PFSK-1 (cell line): ENCODE results near the gene SAMHD1. TPM values are rescaled to one million over a fixed set of nuclear protein-coding genes. Genes with fewer than 3 reads are reported as not detected.

ENCODE experiments used
- FOXP2 ChIP-seq: optimal IDR thresholded peaks from 2 replicates; pipeline ENCODE3; 2011; ENCODE audit warnings: borderline replicate concordance, control low read depth, inconsistent platforms; ENCODE audit not compliant: insufficient read depth; ENCODE audit errors: extremely low read length, extremely low read depth
- POLR2AphosphoS5 ChIP-seq: IDR thresholded peaks from 2 replicates; pipeline ENCODE4 v1.6.1; 2012; ENCODE audit warnings: low read depth, mild to moderate bottlenecking, control low read depth, low read length, moderate library complexity
- REST ChIP-seq, 2 experiments: IDR thresholded peaks; 2 replicates each; pipeline versions ENCODE4 v1.6.1 to v1.8.0; 2011 to 2012; ENCODE audit warnings: low read depth in 2 of 2, low read length in 2 of 2, control low read depth in 1 of 2, inconsistent platforms in 1 of 2, mild to moderate bottlenecking in 1 of 2, moderate library complexity in 1 of 2; ENCODE audit not compliant: insufficient read depth in 1 of 2
- SIN3A ChIP-seq: IDR thresholded peaks from 2 replicates; pipeline ENCODE4 v1.6.1; 2012; ENCODE audit warnings: mild to moderate bottlenecking, low read length, moderate library complexity, borderline replicate concordance; ENCODE audit not compliant: insufficient read depth
- TAF1 ChIP-seq: IDR thresholded peaks from 2 replicates; pipeline ENCODE4 v1.6.1; 2012; ENCODE audit warnings: low read length, control low read depth, borderline replicate concordance; ENCODE audit not compliant: insufficient read depth
- polyA plus RNA-seq: library from polyadenylated mRNA; unstranded; fragments of >200 nt; gene quantifications from one replicate; pipeline ENCODE4 v1.2.1, GENCODE V29; 2012; ENCODE audit warnings: low read depth, missing spikeins; ENCODE audit not compliant: insufficient read length

The SAMHD1 gene
- 11.0 TPM for polyA plus RNA-seq

- no peak for TF ChIP-seq FOXP2
- TF ChIP-seq POLR2AphosphoS5: peak; percentile 80
- TF ChIP-seq REST (IDR thresholded peaks at IDR 0.05; ENCODE audit: insufficient read depth in 1 of 2, low read depth in 2 of 2, low read length in 2 of 2): no peak
- peak; percentile 34; the same call in 1 of the 2 replicates for TF ChIP-seq TAF1
- TF ChIP-seq SIN3A: no peak
Observed at GRCh38 chr20:36951198-36951978, at the start of gene SAMHD1. Gene SAMHD1 (minus strand): TSS chr20:36951708. CDS start chr20:36951643, 65 bp downstream.

DNA sequence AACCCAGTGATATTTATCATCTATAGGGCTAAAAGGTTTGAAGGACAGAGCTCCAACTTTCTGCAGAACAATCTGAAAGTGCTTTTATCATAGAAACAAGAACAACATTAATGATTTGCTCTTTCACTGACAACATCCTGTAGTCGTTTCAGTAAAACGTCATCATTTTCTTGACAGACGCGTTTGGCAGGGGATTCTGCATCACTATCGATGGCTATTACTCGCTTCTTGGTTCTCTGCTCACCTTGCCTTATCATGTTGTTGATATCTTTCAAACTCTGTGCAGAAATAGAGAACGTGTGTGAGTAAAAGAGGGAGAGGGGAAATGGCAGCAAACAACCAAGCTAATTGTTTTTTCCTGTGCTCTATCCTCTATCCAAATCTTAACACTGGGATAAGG is 47.1 kb upstream of the SAMHD1 start:
- TF ChIP-seq REST (IDR thresholded peaks at IDR 0.05; ENCODE audit: insufficient read depth in 1 of 2, low read depth in 2 of 2, low read length in 2 of 2) (no peak), FOXP2 (no peak), TAF1 (no peak), POLR2AphosphoS5 (no peak), SIN3A (no peak)

GRCh38 chr20:36997121-36997520 is 45.6 kb upstream of the SAMHD1 start:
- no peak for TF ChIP-seq FOXP2
- TF ChIP-seq POLR2AphosphoS5: no peak
- no peak for TF ChIP-seq TAF1
- TF ChIP-seq REST (IDR thresholded peaks at IDR 0.05; ENCODE audit: insufficient read depth in 1 of 2, low read depth in 2 of 2, low read length in 2 of 2): no peak
- TF ChIP-seq SIN3A: no peak

DNA sequence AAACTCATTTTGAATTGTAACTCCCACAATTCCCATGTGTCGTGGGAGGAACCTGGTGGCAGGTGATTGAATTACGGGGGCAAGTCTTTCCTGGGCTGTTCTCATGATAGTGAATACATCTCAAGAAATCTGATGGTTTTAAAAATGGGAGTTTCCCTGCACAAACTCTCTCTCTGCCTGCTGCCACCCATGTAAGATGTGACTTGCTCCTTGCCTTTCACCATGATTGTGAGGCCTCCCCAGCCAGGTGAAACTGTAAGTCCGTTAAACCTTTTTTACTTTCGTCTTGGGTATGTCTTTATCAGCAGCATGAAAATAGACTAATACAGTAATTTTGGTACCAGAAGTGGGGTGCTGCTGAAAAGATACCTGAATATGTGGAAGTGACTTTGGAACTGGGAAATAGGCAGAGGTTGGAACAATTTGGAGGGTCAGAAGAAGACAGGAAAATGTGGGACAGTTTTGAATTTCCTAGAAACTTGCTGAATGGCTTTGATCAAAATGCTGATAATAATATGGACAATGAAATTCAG is 41.4 kb upstream of the SAMHD1 start:
- no peak for TF ChIP-seq TAF1
- TF ChIP-seq SIN3A: no peak
- TF ChIP-seq FOXP2: no peak
- no peak for TF ChIP-seq REST (IDR thresholded peaks at IDR 0.05; ENCODE audit: insufficient read depth in 1 of 2, low read depth in 2 of 2, low read length in 2 of 2)
- no peak for TF ChIP-seq POLR2AphosphoS5
